Endometrium (tissue), 2 donors: ENCODE results near the gene RASAL1.

ENCODE experiments used
- FAIRE-seq: peaks from 2 replicates; lab custom pipeline; 2012; peaks lifted over from hg19 to GRCh38; lab: Jason Lieb, UNC
- donor health status: control.
- donor health status: control.

The RASAL1 gene

DNA sequence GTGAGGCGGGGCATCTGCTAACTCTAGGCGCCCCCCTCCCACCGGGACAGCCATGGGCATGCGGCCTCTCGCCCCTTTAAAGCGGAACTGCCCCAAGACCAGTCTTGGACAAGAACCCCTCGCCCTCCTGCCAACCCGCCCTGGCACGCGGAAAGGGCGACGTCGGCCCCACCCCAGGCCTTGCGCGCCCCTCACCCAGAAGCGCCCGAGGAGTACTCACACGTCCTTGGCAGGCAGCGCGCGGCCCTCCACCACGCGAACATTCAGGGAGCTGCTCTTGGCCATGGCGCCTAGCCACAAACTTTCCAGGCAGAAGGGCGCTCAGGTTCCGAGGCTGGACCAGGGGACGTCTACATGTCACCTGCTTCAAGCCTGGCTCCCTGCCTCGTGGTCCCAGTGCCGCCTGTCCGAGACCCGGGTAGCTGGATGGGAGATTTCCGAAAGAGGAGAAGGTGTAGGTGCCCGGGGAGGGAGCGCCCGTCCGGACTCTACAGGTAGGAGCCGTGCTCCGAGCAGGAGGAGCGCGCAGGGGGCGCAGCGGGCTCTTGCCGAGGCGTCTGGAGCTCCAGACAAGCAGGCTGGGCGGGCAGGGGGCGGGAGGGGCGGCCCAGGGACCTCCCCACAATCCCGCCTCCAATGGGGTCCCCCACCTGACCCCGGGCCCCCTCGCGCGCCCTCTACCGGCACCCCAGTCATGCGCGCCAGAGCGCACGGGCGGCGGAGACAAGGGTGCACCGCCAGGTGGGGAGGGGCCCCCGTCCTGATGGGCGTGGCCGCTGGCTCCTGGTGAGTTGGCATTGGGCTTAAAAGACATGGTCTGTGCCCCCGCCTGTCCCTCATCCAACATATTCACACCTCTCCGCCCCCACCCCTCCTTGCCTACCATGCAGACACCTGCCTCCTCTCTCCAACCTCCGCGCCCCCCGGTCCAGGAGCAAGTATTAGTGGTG, at the start of gene RASAL1:
TSS of gene RASAL1 (minus strand) at position 584 of the 950 bp plus-strand sequence. CDS start at position 285, 299 bp downstream.
- no peak for FAIRE-seq

DNA sequence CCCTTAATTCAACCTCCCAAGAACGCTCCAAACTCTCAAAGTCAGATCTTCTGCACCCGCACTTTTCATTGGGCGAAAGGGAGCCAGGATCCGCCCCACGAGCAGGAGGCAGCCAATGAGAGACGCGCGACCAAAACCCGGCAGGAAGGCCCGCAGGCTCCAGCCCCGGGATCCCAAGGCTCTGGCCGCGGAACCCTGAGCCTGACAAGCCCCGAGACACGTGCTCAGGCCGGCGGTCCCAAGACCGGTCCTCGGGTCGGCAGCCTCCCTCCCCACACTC, 49.3 kb upstream of the RASAL1 start:
- no peak for FAIRE-seq

- FAIRE-seq = no peak
Measured at GRCh38 chr12:113184098-113184899, 48.7 kb upstream of the RASAL1 start.

- no peak for FAIRE-seq
Measured at GRCh38 chr12:113183030-113183589, 47.5 kb upstream of the RASAL1 start.

DNA sequence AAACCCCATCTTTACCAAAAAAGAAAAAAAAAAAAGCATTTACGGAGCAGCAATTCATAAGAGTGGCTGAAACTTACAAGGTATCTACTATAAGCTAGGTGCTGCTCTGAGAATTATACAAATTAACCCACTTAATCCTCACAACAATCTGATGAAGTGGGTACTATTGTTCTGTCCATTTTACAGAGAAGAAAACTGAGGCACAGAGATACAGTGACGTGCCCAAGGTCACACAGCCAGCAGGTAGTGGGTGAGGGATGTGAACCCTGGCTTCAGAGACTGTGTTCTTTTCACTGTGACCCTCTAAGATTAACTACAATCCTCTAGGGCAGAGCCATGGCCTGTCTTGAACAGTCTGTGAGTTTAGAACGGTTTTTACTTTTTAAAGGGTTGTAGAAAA, 46.4 kb upstream of the RASAL1 start:
- FAIRE-seq = no peak

DNA sequence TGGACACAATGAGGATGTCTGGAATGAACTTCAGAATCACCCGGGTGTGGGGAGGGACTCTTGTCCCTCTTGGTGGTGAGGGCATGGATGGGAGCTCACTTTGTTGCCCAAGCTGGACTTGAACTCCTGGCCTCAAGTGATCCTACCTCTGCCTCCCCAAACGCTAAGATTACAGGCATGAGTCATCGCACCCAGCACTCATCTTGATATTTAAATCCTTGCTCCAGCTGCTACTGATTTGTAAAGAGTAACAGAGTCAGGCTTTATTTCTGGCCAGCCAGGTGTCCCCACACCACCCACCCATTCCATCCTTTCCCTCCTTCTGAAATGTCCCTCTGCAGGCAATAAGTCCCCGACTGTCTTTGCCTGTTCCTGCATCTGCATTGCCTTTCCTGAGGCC, 44.8 kb upstream of the RASAL1 start:
- FAIRE-seq = no peak

GRCh38 chr12:113179023-113179422, 43.5 kb upstream of the RASAL1 start:
- no peak for FAIRE-seq

DNA sequence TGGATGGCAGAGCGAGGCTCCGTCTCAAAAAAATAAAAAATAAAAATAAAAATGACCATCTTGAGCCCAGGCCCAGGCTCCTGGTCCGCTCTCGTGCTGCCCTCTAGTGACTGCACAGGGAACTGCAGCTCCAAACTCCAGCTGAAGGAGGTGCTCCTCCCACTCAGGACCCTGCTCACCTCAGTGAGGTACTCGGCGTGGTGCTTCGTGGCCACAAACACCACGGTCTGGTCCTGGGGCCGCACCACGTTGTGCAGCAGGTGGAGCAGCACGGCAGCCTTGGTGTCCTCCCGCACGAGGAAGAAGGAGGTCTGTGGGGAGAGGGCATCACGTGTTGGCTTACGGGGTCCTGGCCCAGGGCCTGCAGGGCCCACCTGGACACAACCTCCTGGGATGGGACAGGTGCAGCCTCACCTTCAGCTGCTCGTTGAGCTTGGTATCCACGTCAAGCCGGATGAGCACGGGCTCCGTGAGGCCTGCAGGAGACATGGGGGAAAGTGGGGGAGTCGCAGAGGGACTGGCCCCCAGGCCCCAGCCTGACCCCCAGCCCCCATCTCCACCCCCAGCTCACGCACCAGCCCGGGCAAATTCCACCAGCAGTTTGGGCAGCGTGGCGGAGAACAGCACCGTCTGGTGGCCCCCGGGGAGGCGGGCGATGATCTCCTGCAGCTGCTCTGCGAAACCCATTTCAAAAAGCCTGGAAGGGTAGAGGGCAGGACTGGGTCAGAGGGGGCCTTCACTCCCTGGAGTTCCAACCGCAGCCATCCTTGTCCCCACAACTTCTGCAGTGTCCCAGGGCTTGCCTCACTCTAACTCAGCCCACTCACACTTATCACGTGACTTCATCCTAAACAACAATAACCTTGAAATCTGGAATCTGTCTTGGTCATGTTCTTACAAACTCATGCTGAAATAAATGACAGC, 39.2 kb upstream of the RASAL1 start:
- no peak for FAIRE-seq

GRCh38 chr12:113173081-113173698, 37.6 kb upstream of the RASAL1 start:
- FAIRE-seq = no peak

DNA sequence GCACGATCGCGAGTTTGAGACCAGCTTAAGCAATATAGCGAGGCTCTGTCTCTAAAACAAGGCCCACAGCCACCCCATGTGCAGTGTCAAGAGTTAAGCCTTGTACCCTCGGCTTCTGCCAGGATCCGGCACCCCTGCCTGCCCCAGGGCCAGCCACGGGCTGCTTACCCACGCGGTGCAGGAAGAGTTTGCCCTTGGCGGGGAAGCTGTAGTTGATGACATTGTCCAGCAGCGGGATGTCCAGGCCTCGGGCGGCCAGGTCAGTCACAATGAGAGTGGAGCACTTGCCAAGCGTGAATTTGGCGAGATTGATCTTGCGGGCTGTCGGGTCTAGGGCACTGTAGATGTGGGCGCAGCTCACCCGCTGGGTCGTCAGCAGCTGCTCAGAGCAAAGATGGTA, 36.6 kb upstream of the RASAL1 start:
- no peak for FAIRE-seq

DNA sequence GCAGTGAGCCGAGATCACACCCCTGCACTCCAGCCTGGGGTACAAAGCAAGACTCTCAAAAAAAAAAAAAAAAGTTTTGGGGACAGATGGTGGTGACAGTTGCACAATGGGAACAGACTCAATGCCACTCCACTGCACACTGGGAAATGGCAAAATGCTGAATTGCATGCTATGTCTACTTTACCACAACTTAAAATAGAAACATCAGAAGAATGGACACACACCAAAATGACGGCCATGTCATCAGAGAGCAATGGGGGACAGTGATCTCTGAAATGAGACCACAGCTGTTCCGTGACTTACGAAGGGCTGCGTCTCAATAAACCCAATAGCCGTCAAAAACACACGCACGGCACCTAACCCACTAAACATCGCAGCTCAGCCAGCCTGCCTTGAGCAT, 36.0 kb upstream of the RASAL1 start:
- no peak for FAIRE-seq

DNA sequence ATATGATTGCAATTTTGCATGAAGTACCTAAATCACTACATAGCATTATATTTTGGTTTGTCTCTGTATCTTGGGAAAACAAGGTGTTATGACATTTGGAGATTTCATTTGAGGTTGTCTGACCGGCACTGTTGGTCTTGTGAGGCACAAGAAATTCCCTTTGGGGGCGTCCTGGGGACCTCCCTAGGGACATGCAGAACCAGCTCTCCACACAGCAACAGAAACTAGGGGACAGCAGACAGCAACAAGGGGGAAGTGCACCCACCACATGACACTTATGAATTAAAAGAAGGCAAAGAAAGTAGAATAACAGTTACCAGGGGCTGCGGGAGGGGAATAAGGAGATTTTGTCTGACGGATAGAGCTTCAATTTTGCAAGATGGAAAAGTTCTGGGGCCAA, 35.4 kb upstream of the RASAL1 start:
- FAIRE-seq = no peak

DNA sequence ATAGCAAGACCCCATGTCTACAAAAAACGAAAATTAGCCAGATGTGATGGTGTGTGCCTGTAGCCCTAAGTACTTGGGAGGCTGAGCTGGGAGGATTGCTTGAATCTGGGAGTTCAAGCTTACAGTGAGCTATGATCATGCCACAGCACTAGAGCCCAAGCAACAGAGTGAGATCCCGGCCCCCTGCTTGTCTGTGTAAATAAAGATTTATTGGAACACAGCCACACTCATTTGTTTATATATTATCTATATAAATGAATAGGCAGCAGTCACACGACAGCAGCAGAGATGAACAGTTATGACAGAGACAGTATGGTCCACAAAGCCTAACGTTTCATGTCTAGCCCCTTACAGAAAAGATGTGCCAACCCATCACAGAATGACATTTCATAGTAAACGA, 34.9 kb upstream of the RASAL1 start:
- no peak for FAIRE-seq

GRCh38 chr12:113169697-113170096, 34.1 kb upstream of the RASAL1 start:
- FAIRE-seq = no peak

DNA sequence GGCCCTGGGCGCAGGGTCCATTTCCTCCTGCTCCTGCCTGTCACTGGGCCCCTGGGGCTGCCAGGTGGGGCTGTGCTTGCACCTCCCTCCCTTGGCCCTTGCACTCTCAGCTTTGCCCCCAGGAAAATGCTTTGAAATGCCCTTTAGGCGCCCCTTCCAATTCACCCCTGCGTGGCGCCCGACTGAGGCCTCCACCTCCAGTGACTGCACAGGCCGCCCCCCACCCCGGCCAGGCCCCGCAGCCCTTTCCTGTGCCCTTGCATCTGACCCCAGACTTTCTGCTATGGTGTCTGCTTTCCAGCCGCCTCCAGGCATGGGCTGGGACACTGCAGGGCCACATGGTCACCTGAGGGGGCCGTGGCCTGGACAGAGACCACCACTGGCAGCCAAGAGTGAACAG, 32.3 kb upstream of the RASAL1 start:
- FAIRE-seq = no peak

- FAIRE-seq = no peak
Measured at GRCh38 chr12:113165521-113166450, 30.2 kb upstream of the RASAL1 start.

- no peak for FAIRE-seq
Measured at GRCh38 chr12:113164014-113164413, 28.5 kb upstream of the RASAL1 start.

DNA sequence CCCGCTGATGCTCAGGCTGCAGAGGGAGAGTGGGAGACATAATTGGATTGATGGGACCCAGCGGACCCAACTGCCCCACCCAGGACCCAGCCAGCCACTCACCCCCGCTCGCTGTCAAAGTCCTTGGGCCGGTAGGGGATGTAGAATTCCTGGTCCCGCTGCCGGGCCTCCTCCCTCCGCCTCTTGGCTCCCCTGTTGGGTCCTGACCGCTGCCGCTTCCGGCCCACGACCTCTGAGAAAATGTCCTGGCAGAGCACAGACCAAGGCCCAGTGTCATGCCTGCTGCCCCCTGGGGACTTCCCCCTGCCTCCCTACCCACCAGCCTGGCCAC, 27.4 kb upstream of the RASAL1 start:
- FAIRE-seq = no peak

GRCh38 chr12:113162102-113163029, 26.8 kb upstream of the RASAL1 start:
- FAIRE-seq = no peak
